Right kidney (tissue), 9 donors: ENCODE data around the gene GARIN3.
"Not testable (repeated sequence)": the region's sequence is repeated elsewhere in the genome, so short reads cannot be mapped to it uniquely, and the experiment has no call there.

ENCODE experiments used
- DNase-seq: peaks from one replicate; pipeline ENCODE4 v3.0.0-alpha.2; 2016
- long read RNA-seq, 8 donors: transcript quantifications; one replicate each; lab custom pipeline, GENCODE V29; 2026

GARIN3 gene
- long read RNA-seq, donor 1 = 0 reads
- long read RNA-seq, donor 2 = 0 reads
- long read RNA-seq, donor 3 = 0 reads
- long read RNA-seq, donor 4 = 0 reads
- long read RNA-seq, donor 5 = 0 reads
- long read RNA-seq, donor 6 = 0 reads
- long read RNA-seq, donor 7 = 0 reads
- long read RNA-seq, donor 8 = 0 reads

- no peak for DNase-seq
Measured at GRCh38 chr5:157166214-157167213, at the start of gene GARIN3. GARIN3 (minus strand) TSS chr5:157166264; CDS start chr5:157166168, 96 bp downstream.

DNA sequence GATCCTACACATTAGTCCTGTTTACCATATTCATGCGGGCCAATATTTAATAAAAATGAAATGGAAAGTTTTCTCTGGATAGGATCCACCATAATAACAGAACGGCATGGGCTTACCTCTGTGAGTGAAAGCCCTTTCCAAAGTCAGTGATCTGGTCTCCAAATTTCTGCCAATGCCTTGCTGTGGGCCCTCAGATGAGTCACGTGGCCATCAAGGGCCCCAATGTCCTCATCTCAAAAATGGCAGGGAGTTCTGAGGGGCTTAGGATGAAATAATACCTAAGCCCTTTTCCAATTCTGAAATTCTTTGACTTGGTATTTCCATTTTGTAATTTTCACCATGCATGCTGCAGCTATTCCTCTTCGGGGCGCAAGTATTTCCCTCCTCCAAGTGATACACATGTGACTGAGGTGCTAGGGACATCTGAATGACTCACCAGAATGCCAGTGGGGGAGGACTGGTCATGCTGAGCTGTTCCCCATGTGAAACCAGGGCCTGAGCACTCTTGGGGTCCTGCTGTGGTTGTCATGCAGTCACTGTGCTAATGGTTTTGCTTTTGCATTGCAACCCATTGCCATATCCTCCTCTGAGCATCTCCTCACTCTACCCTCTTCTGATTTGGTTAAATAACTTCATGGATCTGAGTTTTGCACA lies 49.6 kb upstream of the GARIN3 start:
- no peak for DNase-seq

- no peak for DNase-seq
Measured at GRCh38 chr5:157214861-157215513, 48.9 kb upstream of the GARIN3 start.

DNA sequence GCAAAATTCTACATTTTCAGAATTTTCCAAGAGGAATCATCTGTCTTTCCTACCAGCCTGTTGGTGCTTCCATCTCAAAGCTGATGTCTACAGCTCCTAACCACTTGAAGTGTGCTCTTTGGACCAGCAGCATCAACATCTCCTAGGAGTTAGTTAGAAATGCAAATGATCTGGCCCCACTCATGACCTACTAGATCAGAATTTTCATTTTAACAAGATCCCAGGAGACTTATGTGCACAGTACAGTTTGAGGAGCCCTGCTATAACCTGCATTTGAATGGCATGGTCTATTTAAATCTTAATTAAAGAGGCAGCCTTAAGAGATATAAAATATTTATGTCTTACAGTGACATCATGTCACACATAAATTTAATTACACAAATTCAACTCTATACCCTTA lies 48.4 kb upstream of the GARIN3 start:
- no peak for DNase-seq

GRCh38 chr5:157213527-157214243 lies 47.6 kb upstream of the GARIN3 start:
- DNase-seq = no peak

DNA sequence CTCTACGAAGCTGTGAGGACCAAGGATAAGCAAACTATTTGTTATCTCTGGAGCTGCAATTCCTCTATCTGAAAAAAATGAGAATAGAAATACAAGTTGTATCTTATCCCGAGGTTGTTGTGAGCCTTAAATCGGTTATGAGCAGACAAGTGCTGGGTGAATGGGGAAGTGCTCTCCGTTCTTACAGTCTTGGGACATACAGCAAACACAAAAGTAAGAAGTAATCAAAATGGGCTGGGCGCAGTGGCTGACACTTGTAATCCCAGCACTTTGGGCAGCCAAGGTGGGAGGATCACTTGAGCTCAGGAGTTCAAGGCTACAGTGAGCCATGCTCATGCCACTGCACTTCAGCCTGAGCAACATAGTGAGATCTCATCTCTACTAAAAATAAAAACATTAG lies 46.2 kb upstream of the GARIN3 start:
- no peak for DNase-seq

DNA sequence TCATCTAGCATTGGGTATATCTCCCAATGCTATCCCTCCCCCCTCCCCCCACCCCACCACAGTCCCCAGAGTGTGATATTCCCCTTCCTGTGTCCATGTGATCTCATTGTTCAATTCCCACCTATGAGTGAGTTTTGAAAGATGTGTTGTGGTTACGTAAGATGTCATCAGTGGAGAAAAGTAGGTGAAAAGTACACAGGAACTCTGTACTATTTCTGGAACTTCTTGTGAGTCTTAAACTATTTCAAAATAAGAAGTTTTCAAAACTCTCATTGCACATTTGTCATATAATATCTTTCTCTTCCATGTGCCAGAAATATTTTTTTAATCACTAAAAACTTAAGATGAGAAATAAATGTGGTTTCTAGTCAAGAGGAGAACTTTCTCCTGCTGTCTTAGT lies 44.6 kb upstream of the GARIN3 start:
- DNase-seq = not testable (repeated sequence)

- DNase-seq = no peak
Measured at GRCh38 chr5:157205708-157206107, 39.6 kb upstream of the GARIN3 start.

DNA sequence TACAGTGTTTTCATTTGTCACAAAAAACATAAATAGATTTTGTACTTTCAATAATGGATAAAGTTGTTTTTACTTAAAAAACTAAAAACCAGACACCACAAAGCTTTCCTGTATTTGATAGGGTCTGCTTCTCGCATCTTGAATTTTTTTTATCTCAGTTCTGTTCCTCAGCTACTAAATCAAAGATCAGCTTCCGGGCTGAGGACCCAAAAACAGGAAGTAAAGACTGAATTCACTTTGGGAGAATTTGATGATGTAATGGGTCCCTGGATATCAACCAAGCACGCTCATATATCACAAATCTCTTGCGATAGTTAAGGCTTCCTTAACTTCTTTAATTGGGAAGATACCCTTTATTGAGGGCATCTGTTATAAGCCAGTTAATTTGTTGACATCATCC lies 38.7 kb upstream of the GARIN3 start:
- DNase-seq = no peak

DNA sequence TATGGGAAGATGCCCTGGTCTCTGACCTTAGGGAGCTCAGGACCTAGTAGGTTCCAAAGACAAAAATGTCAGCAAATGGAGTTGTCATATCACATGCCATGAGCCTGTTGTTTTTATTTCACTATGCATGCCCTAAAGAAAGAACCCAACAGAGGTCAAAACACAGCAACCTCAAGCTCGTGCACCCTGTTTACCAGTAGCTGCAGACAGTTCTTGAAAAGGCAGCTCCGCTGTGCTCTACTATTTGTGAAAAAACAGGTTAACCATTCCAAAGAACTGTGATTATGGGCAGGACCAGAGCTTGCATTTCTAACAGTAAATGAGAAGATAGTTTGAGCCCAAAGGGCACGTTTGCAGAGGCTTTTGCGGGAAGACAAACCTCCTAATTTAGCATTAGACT lies 37.4 kb upstream of the GARIN3 start:
- DNase-seq = no peak

- DNase-seq = no peak
Measured at GRCh38 chr5:157201857-157202256, 35.8 kb upstream of the GARIN3 start.

GRCh38 chr5:157198277-157198986 lies 32.4 kb upstream of the GARIN3 start:
- DNase-seq = no peak

GRCh38 chr5:157197086-157197485 lies 31.0 kb upstream of the GARIN3 start:
- DNase-seq = no peak

DNA sequence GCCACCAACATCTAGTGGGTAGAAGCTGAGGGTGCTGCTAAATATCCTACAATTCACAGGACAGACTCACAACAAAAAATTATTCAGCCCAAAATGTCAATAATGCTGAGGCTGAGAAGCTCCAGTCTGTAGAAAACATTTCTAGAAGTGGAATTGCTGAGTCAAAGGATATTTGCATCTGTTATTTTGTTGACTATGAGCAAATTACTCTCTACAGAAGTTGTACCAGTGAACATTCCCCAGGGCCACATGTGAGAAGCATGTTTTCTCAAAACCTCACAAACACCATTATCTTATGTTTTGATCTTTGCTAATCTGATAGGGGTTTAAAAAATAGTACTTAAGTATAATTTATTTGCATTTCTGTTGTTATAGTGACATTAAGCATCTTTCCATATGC lies 30.0 kb upstream of the GARIN3 start:
- no peak for DNase-seq

GRCh38 chr5:157193699-157194424 lies 27.8 kb upstream of the GARIN3 start:
- no peak for DNase-seq

- no peak for DNase-seq
Measured at GRCh38 chr5:157189223-157189622, 23.2 kb upstream of the GARIN3 start.

GRCh38 chr5:157188270-157188669 lies 22.2 kb upstream of the GARIN3 start:
- DNase-seq = no peak

DNA sequence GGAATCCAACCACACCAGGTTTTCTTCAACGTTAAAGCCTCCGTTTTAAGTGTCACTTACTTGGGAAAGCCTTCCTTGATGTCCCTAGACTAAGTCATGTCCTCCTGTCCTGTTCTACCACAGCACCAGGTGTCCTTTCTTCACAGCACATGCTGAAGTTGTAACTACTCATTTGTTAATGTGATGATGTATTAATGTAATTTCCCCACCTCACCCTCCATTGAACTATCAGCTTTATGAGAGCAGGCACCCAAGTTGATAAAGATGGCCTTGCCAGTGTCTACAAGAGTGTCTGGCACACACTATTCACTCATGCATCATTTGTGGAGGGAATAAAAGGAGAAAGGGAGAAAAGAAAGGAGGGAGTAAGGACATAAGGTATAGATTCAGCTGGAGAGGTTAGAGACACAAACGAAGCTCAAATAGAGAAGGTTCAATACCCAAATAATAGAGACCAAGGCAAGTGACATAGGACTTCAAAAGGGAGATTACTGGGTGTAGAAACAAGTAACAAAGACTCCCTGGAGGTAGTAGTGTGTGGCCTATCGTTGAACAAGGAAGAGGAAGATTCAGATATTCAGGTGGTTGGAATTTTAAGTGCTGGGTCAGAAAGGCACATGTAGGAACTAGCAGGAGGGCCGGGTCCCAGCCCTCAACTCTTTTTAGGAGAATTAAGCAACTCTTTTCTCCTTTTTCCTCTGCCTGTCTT lies 21.1 kb upstream of the GARIN3 start:
- no peak for DNase-seq

DNA sequence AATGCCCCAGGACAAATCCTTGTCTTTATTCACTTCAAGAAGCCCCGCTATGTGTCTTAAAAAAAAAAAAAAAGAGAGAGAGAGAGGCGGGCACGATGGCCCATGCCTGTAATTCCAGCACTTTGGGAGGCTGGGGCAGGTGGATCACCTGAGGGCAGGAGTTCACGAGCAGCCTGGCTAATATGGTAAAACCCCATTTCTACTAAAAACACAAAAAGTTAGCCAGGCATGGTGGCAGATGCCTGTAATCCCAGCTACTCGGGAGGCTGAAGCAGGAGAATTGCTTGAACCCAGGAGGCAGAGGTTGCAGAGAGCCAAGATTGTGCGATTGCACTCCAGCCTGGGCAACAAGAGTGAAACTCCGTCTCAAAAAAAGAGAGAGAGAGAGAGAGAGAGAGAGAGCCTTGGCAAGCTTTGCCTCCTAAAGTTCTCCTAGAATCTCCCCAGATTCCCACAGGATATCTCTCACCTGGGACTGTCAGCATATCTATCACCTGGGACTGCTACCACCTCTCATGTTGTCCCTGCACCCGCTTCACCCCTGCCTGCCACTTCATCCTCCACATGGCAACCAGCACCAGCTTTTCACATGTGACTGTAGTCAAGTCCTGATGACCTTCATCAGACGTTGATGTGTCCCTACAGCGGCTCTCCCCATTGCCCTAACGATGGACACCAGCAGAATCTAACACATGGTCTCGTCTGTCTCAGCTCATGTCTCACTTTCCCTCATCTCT lies 20.4 kb upstream of the GARIN3 start:
- no peak for DNase-seq
